ENCODE data around the gene TMA16.

TMA16 gene

GRCh38 chr4:163565226-163566135 is 71.0 kb downstream of the TMA16 start:
- no peak for DNase-seq

- DNase-seq, result no peak
These were observed 71.8 kb downstream of the TMA16 start for GRCh38 chr4:163566257-163566796.

GRCh38 chr4:163568843-163569242 is 74.4 kb downstream of the TMA16 start:
- DNase-seq, result no peak

Measured in activated CD4-positive, CD25-positive, alpha-beta regulatory T cell (primary cell).